ENCODE measurements around the gene DDX24.

DNA sequence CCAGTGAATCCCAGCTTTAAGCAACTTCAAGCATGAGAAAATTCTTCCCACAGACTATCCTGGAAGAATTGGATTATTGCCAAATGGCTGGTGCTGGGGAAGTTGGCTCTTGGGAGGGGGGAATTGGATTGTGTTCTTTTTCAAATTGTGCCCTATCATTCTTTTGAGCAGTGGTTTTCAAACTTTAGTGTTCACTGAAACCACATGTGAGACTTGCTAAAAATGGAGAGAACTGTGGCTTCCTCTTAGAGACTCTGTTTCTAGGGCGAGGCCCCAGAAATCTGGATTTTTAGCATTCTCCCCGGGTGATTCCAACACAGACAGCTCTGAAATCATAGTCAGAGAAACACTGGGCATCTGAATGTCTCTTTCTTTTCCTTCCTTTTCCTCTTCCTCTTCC lies 69.2 kb downstream of the DDX24 start:
- TF ChIP-seq, protein P1, sequence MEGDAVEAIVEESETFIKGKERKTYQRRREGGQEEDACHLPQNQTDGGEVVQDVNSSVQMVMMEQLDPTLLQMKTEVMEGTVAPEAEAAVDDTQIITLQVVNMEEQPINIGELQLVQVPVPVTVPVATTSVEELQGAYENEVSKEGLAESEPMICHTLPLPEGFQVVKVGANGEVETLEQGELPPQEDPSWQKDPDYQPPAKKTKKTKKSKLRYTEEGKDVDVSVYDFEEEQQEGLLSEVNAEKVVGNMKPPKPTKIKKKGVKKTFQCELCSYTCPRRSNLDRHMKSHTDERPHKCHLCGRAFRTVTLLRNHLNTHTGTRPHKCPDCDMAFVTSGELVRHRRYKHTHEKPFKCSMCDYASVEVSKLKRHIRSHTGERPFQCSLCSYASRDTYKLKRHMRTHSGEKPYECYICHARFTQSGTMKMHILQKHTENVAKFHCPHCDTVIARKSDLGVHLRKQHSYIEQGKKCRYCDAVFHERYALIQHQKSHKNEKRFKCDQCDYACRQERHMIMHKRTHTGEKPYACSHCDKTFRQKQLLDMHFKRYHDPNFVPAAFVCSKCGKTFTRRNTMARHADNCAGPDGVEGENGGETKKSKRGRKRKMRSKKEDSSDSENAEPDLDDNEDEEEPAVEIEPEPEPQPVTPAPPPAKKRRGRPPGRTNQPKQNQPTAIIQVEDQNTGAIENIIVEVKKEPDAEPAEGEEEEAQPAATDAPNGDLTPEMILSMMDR (IDR thresholded peaks at IDR 0.05; ENCODE audit: low read depth, low read length) = no peak
- TF ChIP-seq POLR2A (IDR thresholded peaks at IDR 0.05; ENCODE audit: extremely low read depth, insufficient read length) (no peak), MYC (IDR thresholded peaks at IDR 0.05; ENCODE audit: low read depth, low read length) (no peak)
- TF ChIP-seq, protein P2, sequence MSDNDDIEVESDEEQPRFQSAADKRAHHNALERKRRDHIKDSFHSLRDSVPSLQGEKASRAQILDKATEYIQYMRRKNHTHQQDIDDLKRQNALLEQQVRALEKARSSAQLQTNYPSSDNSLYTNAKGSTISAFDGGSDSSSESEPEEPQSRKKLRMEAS (IDR thresholded peaks at IDR 0.05; ENCODE audit: low read depth, low read length) = no peak
